ENCODE data around the gene DIPK1A.
"Not testable (repeated sequence)": the region's sequence is repeated elsewhere in the genome, so short reads cannot be mapped to it uniquely, and the experiment has no call there.

The DIPK1A gene

DNA sequence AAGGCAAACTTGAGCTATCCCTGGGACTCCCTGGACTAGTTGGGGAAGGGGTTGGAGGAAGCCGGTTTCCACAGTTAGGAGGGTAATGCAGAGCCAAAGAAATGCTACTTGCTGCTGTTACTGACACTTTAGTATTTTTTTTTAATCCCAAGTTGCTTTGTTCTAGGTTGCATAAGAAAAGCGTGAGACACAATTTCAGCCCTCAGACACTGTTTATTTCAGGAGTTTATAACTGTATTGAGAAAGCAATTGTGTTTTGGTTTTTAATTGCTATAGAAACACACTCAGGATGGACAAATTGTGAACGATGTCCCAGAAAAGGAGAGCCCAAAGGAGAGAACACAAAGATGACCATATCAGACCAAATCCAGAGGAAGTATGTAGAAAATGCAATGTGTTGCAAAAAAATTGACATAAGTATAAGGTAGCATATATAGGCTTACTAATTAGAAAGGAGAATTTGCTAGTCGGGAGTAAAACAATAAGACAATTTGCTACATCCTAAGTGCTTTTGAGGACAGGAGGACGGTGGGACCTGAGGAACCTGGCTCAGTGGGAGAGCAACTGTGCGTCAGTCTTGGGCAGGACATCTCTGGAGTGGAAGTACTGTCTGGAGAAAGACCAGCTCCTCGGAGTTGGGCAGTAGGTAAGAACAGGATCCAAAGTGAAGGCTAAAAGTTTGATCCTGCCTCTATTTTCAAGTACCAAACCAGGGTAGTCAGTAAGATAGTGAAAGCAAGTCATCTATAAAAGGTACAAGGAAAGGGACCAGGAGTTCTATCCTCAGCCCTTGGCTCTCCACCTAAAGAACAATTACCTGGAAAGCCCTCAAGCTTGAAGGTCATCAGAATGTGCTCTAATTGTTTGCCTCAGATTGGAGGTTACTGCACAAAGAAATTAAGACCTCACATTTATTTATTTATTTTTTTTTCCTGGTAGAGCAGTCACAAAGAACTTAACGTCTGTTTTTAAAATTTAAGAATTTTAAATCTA is 39.9 kb downstream of the DIPK1A start:
- no peak for DNase-seq (ENCODE audit: low read depth in 1 of 2, low spot score in 1 of 2)

GRCh38 chr1:92916899-92917298 is 44.4 kb downstream of the DIPK1A start:
- no peak for DNase-seq (ENCODE audit: low read depth in 1 of 2, low spot score in 1 of 2)

- DNase-seq (ENCODE audit: low read depth in 1 of 2, low spot score in 1 of 2) = no peak
Observed at GRCh38 chr1:92915547-92915946, 45.7 kb downstream of the DIPK1A start.

GRCh38 chr1:92913093-92913819 is 48.0 kb downstream of the DIPK1A start:
- no peak for DNase-seq (ENCODE audit: low read depth in 1 of 2, low spot score in 1 of 2)

GRCh38 chr1:92910081-92910480 is 51.2 kb downstream of the DIPK1A start:
- DNase-seq (ENCODE audit: low read depth in 1 of 2, low spot score in 1 of 2) = no peak

GRCh38 chr1:92909321-92909720 is 51.9 kb downstream of the DIPK1A start:
- DNase-seq (ENCODE audit: low read depth in 1 of 2, low spot score in 1 of 2) = no peak

DNA sequence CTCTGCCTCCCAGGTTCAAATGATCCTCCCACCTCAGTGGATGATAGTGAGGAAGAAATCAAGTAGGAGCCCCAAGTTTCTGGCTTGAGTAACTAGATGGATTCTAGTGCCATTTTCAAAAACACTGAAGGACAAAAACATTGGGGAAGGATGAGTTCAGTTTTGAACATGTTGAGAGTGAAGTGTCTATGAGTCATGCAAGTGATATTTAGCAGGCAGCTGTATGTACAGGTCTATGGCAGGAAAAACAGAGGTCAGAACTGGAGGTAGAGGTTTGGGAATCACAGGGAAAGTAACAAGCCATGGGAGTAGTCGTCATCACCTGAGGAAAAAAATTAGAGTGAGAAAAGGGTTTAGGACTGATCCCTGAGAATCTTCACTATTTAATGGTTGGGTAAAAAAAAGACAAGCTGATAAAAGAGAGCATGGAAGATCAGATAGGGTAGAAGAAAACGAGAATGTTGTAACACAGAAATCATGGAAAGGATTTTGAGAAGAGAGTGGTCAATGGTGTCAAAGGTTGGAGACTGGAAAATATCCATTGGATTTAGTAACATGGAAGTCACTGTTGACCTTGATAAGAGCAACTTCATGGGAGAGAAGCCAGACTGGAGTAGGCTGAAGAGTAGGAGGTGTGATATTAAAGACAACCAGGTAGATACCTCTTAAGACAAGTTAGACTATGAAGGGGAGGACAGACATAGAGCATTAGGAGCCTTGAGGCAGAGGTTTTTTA is 53.1 kb downstream of the DIPK1A start:
- no peak for DNase-seq (ENCODE audit: low read depth in 1 of 2, low spot score in 1 of 2)

DNA sequence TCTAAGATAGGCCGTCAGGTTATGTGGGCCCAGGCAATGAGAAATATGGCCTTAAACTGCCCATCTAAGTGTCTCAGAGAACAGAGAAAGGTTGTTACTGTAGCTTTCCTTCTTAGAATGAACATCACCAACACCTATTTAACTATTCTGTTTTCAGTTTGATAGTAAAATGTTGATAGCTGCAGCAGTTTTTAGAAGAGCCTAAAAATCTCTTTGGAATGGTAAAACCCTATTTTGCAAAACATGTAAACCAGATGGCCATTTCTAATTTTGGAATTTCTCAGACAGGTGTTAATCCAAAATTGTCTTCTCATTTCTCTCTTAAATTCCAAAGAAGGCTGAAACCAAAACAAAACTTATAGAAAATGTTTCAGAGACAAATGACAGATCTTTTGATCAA is 57.5 kb downstream of the DIPK1A start:
- no peak for DNase-seq (ENCODE audit: low read depth in 1 of 2, low spot score in 1 of 2)

- DNase-seq (ENCODE audit: low read depth in 1 of 2, low spot score in 1 of 2) = no peak
Observed at GRCh38 chr1:92902406-92902744, 58.9 kb downstream of the DIPK1A start.

DNA sequence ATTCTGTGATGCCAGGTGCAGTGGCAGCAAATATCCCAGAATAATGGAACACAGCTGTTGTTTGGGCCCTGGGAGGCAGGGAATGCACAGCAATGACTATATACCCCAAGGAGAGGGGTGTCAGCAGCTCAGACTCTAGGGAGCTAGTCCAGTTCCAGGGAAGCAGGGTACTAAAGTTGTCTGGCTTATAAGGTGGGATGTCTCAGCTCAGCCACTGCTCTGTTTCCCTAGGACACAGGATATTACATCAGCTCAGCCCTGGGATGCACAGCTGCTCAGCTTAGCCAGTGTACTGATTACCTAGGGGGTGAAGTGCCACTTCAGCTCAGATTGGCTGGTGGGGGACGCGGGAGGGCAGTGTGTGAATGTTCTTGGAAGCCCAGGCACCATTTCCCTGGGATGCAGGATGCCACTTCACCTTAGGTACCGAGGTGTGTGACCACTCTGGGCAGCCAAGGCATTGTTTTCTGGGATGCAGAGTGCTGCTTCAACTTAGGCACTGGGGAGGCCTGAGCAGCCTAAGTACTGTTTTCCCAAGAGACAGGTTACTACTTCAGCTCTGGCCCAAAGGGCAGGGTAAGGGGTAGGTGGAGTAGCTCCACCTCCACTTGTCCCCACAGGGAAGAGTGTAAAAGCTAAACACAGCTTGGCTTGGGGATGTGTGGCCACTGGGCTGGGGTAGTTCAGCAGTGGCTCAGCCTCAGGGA is 59.4 kb downstream of the DIPK1A start:
- DNase-seq (ENCODE audit: low read depth in 1 of 2, low spot score in 1 of 2) = no peak

DNA sequence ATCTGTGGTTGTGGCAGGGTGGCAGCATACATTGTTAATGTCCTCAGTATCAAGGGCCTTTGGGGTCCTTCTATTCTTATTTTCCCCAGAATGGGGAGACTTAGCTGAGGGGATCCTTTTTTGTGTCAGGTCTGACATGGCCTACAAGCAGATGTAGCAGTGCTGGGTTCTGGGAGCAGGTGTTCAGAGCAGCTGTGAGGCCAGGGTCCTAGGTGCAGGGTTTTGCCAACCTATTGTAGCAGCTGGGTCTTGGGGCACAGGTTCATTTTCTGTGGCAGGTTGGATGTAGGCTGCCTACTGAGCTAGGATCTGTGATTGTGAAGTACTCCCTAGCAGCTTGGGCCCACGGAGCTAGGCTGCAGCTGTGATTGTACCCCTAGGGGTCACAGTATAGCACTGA is 60.1 kb downstream of the DIPK1A start:
- DNase-seq (ENCODE audit: low read depth in 1 of 2, low spot score in 1 of 2) = no peak

- DNase-seq (ENCODE audit: low read depth in 1 of 2, low spot score in 1 of 2) = no peak
Observed at GRCh38 chr1:92900539-92900938, 60.7 kb downstream of the DIPK1A start.

DNA sequence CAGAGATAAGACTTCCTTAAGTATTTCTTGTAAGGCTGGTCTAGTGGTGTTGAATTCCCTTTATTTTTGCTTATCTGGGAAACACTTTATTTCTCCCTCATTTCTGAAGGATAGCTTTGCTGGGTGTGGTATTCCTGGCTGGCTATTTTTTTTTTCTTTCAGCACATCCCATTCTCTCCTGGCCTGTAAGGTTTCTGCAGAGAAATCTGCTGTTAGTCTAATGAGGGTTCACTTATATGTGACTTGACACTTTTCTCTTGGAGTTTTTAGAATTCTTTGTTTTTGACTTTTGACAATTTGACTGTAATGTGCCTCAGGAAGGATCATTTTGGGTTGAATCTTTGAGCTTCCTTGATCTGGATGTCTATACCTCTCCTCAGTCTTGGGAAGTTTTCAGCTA is 61.5 kb downstream of the DIPK1A start:
- DNase-seq (ENCODE audit: low read depth in 1 of 2, low spot score in 1 of 2) = no peak

DNA sequence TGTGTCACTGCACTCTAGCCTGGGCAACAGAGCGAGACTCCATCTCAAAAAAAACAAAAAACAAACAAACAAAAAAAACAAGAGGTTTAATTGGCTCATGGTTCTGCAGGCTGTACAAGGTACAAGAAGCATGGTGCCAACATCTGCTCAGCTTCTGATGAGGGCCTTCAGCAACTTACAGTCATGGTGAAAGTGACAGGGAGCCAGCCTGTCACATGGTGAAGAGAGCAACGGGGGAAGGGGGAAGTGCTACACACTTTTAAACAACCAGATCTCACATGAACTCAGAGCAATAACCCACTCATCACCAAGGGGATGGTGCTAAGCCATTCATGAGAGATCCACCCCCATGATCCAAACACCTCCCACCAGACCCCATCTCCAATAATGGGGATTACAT is 63.2 kb downstream of the DIPK1A start:
- not testable (repeated sequence) for DNase-seq (ENCODE audit: low read depth in 1 of 2, low spot score in 1 of 2)

DNA sequence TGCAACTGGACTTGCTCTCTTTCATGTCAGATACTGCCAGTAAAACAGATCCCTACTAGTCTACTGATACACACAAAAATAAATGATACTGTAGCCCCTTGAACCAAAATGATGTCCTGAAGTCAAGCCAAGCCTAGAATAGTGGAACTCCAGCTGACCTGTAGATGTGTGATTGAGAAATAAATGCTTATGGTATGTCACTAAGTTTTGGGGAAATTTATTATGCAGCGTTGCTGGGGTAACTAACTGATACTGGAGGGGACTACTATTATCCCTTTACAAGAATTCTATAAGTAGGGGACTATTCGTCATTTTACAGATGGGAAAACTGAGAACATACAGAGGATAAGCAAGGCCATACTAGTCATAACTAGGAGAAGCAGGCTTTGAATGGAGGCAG is 73.8 kb downstream of the DIPK1A start:
- DNase-seq (ENCODE audit: low read depth in 1 of 2, low spot score in 1 of 2) = no peak

GRCh38 chr1:92886886-92887419 is 74.3 kb downstream of the DIPK1A start:
- DNase-seq (ENCODE audit: low read depth in 1 of 2, low spot score in 1 of 2) = no peak

- DNase-seq (ENCODE audit: low read depth in 1 of 2, low spot score in 1 of 2) = no peak
Observed at GRCh38 chr1:92884195-92884594, 77.1 kb downstream of the DIPK1A start.

GRCh38 chr1:92883297-92883696 is 78.0 kb downstream of the DIPK1A start:
- no peak for DNase-seq (ENCODE audit: low read depth in 1 of 2, low spot score in 1 of 2)

DNA sequence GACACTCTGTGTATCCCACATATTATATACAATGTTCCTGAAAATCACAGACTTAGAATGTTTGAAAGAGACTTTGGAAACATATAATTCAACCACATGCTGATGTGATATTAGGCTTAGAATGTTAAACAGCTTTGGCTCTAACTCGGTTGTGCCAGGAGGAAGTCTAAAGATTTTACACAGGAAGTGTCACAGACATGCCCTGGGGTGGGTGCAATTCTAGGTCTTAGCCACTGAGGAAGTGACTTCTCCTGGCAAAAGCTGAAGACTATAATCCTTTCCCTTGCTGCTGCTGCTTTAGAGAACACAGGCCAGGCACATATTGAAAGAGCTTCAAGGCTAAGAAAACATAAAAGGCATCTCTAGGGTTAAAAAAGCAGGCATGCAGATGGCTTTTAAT is 78.4 kb downstream of the DIPK1A start:
- DNase-seq (ENCODE audit: low read depth in 1 of 2, low spot score in 1 of 2) = no peak

GRCh38 chr1:92881391-92881790 is 79.9 kb downstream of the DIPK1A start:
- no peak for DNase-seq (ENCODE audit: low read depth in 1 of 2, low spot score in 1 of 2)

All from activated T-helper 1 cell treated with anti-CD3 and anti-CD28 coated beads, Interleukin-2, amount 50 U/mL, for 16 hours (primary cell).